Esophagus squamous epithelium (tissue), 4 donors: ENCODE results near the gene MYO18B.

Source experiments
- POLR2A ChIP-seq, 4 donors: fragments of 450-650 bp; IDR thresholded peaks; one replicate each; pipeline ENCODE4 v1.6.1; 2017; ENCODE audit warnings: antibody characterized with exemption in 4 of 4, mild to moderate bottlenecking in 4 of 4, moderate library complexity in 3 of 4
- TF ChIP-seq, protein P1 (sequence below), 6 experiments: fragments of 450-650 bp in 4 of 6; fragments of 200-600 bp in 2 of 6; sonication (generic) in 2 of 6; IDR thresholded peaks; one replicate each; pipeline ENCODE4 v1.5.1; 2016 to 2019; ENCODE audit warnings: antibody characterized with exemption in 6 of 6, mild to moderate bottlenecking in 4 of 6, moderate library complexity in 4 of 6

DNA sequence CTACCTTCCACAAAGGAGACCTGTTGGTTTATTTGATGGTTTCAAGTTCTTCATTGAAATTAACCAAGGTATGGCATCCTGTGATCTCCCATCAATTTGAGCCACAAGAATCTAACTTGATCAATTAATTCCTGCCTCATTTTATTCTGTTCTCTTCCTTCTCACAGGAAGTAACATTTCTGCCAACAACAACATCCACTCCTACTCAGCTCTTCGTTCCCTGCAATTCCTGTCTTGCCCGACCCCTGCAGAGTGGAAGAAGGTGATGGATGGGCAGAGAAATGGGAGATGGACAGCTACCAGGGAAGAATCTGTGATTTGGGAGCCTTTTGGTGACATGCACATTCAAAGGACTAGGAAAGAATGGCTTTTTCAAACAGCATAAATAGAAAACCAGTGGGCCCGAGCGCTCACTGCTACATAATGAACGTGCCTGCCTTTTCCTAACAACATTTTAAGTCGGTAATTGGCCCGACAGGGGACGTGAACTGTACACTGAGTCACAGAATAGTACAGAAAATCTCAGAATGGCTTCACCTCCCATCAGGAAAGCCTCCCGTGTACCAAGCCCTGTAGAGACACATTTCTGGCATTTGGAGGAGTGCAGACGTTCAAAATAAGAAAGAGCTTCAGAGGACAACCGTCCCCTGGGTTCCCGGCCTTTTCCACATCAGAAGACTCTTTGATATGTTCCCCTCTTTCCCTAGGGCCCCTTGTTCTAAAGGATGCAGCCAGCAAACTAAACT lies 314.6 kb downstream of the MYO18B start:
- TF ChIP-seq, protein P1, sequence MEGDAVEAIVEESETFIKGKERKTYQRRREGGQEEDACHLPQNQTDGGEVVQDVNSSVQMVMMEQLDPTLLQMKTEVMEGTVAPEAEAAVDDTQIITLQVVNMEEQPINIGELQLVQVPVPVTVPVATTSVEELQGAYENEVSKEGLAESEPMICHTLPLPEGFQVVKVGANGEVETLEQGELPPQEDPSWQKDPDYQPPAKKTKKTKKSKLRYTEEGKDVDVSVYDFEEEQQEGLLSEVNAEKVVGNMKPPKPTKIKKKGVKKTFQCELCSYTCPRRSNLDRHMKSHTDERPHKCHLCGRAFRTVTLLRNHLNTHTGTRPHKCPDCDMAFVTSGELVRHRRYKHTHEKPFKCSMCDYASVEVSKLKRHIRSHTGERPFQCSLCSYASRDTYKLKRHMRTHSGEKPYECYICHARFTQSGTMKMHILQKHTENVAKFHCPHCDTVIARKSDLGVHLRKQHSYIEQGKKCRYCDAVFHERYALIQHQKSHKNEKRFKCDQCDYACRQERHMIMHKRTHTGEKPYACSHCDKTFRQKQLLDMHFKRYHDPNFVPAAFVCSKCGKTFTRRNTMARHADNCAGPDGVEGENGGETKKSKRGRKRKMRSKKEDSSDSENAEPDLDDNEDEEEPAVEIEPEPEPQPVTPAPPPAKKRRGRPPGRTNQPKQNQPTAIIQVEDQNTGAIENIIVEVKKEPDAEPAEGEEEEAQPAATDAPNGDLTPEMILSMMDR (IDR thresholded peaks at IDR 0.05): no peak
- no peak for TF ChIP-seq POLR2A (IDR thresholded peaks at IDR 0.05)
